SU-DHL-6 (cell line): Measurements from ENCODE around the gene CNTNAP4.

Experiments used
- CTCF ChIP-seq: fragments of 200-600 bp; sonication (generic); IDR thresholded peaks from one replicate; pipeline ENCODE4 v1.5.1; 2017; ENCODE audit warnings: antibody characterized with exemption, mild to moderate bottlenecking, low read length, moderate library complexity; ENCODE audit not compliant: insufficient read depth, poor library complexity, severe bottlenecking
- EZH2phosphoT487 ChIP-seq: fragments of 200-600 bp; sonication (generic), shearing (Covaris generic); conservative IDR thresholded peaks from 2 replicates; pipeline ENCODE4 v1.6.1; 2018; ENCODE audit warnings: mild to moderate bottlenecking, antibody characterized with exemption, low read length, moderate library complexity, mixed read lengths

GRCh38 chr16:76241755-76242154 is 35.4 kb upstream of the CNTNAP4 start:
- TF ChIP-seq CTCF: no peak
- TF ChIP-seq EZH2phosphoT487: no peak
